Femur (tissue), 1 donor: Measurements from ENCODE around the gene COL12A1.

Experiments used
- DNase-seq: peaks from one replicate; pipeline ENCODE4 v3.0.0-alpha.2; 2017

Gene COL12A1

GRCh38 chr6:75176076-75176582, 29.7 kb downstream of the COL12A1 start:
- DNase-seq = no peak

- DNase-seq = no peak
These were observed 33.9 kb downstream of the COL12A1 start for GRCh38 chr6:75171986-75172385.

GRCh38 chr6:75171567-75171966, 34.3 kb downstream of the COL12A1 start:
- DNase-seq = peak; percentile 78

GRCh38 chr6:75170691-75171560, 34.9 kb downstream of the COL12A1 start:
- DNase-seq = no peak

- DNase-seq = no peak
These were observed 35.9 kb downstream of the COL12A1 start for GRCh38 chr6:75169689-75170586.

GRCh38 chr6:75167851-75168250, 38.0 kb downstream of the COL12A1 start:
- DNase-seq = no peak

DNA sequence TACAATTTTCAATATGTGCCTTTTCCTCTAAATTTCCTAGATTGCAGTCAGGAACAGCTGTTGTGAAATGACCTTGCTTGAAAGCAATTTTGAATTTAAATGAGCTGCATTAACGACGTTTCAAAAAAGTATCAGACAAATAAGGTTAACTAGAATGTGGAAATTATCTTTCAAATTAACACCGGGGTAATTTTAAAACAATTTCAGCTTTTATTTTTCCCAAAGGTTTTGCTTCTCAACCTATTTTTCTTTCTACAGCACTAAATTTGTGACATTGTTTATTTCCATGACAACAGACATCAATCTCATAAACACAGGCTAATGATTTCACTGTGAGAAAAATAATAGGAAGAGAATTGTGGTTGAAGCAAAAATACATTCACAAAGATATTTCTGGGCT, 38.5 kb downstream of the COL12A1 start:
- DNase-seq = no peak

DNA sequence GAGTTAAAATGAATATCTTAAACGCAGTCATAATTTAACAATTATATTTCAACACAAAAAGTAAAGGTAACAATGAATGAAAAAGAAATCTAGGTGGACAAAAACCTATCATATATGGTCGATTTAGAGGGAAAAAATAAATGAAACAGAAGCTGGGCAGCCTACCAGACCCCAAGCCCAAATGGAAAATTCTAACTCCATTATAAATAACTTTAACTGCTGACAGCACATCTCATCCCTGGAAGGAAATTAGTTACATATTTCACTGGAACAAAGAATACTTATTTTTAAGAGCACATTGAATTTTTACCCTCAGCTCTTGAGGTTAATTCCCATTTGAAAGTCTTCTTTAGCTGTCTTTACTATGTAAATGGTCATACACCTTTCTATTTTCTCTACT, 39.1 kb downstream of the COL12A1 start:
- peak; percentile 57 for DNase-seq

DNA sequence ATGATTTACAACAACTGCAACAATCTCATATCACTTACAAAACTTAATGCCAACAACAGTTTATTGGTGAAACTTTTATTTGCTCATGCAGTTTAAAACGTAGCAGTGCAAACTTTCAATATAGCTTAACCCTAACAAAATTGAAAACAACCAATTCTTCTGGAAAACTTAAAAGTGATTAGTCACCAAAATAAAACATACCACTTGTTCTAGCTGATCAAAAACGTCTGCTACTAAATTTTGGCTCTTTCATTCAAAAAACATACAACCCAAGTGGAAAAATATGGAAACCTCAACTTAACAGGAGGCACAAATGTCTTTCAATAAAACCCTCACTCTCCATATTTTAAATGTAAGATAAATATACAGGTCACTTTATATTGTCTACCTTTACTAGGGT, 39.6 kb downstream of the COL12A1 start:
- DNase-seq = no peak

DNA sequence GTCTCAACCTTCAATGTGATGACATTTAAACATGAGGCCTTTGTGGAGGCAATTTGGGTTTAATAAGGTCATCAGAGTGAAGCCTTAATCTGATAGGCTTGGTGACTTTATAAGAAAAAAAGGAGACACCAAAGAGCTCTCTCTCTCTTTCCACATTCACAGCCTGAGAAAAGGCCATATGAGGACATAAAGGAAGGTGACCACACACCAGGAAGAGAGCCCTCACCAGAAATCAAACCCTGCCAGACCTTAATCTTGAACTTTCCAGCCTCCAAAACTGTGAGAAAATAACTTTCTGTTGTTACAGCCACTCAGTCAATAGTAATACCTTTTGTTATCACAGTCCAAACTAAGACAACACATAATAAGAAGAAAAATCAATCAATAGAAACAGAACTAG, 47.7 kb downstream of the COL12A1 start:
- DNase-seq = no peak

DNA sequence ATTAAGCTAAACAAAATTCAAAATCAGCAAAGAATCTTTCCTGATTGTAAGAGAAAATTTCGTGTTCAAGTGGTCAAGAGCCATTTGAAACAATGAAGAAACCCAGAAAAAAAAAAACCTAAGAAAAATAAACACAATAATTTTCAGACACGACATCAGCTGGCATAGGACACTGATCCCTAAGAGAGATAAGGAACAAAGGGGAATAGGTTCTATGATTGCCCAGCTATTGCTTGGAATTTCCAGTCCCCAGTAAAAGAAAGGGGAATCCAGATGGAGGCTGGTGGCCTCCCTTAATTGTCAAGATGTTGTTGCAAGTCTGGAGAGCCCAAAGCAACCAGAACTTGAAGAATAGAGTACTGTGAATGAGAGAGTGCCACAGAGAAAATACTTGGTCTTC, 48.5 kb downstream of the COL12A1 start:
- DNase-seq = no peak

GRCh38 chr6:75156186-75156878, 49.5 kb downstream of the COL12A1 start:
- no peak for DNase-seq

DNA sequence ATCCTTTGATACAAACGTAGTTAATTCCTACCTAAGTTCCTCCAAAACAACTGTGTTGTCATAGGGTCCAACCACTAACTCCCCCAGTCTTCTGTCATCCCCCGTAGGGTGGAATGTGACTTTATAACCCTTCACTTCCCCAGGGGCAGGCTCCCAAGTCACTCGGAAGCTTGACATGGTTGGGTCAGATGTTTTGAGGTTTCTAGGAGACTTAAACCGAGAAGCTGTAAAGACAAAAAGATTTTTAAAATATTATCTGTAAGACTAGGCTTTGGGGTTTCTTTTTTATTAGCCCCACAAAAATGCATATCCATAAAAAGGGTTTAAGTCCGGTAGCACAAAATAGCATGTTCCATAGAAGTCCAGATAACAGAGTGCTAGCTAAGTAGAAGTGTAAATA, 50.2 kb downstream of the COL12A1 start:
- no peak for DNase-seq

GRCh38 chr6:75154973-75155372, 50.9 kb downstream of the COL12A1 start:
- no peak for DNase-seq

GRCh38 chr6:75150685-75151412, 55.0 kb downstream of the COL12A1 start:
- no peak for DNase-seq

DNA sequence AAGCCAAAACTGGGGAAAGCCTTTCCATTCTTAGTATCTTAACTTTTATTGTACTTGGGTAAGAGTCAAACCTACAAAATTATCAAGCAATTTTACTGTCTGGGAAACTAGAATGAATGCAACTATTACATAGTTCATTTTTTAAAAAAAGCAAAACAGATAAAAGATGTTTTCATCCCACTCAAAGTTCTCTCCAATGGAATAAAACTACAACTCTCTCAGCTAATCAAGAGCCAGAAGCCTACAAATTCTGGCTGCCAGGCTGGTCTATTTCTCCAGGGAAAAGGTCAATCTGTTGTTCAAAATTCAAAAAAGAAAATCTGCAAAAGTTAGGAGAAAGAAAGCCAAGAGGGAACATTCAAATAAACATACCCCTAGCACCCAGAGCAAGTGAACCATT, 56.2 kb downstream of the COL12A1 start:
- no peak for DNase-seq

DNA sequence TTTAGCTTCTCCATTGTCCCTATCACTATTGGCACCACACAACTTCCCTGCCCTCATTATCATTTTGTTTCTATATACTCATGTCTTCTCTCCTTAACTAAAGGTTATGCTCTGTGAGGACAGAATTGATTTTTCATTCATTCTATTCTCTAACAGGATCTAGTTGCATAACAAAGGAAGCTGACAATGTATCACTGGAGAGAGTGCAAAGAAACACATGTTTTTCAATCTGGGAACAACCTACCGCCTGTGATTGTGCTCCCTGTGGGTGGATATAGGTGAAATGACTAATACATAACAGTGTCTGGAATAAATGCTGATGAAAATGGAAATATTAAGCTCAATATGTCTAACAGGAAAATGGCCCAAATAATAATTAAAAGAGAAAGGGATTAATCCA, 56.6 kb downstream of the COL12A1 start:
- DNase-seq = no peak

GRCh38 chr6:75147512-75147911, 58.3 kb downstream of the COL12A1 start:
- no peak for DNase-seq

DNA sequence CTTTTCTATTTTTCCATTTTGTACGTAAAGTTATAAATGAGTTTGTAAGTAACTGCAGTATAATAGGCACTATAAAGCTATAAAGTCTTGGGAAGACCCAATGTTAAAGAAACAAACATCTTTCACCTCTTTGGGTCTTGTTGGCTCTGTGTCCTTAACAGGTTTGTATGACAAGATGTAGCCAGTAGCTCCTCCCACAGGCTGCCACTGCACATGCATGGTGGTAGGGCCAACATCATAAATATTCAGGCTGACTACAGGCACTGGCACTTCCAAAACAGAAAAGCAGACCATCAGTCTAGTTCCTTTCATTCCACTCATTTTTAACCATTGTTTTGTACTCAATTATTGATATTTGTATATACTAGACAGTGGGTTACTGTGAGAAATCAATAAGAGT, 59.9 kb downstream of the COL12A1 start:
- DNase-seq = no peak

DNA sequence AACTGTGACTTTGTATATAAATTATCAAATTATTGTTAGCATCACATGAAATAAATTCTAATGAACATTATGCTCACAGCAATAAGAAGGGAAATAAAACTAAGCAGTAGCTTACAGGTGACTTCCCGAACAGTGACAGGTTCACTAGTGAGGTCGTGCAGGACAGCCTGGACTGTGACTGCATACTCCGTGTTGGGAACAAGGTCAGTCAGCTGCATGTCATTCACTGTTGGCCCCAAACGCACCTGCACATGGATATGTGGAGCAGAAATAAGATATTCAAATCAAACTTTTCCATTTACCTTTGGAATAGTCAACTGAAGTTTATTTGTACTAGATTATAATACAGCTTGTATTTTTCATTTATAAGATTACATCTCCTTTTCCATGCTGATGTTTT, 60.6 kb downstream of the COL12A1 start:
- no peak for DNase-seq

DNA sequence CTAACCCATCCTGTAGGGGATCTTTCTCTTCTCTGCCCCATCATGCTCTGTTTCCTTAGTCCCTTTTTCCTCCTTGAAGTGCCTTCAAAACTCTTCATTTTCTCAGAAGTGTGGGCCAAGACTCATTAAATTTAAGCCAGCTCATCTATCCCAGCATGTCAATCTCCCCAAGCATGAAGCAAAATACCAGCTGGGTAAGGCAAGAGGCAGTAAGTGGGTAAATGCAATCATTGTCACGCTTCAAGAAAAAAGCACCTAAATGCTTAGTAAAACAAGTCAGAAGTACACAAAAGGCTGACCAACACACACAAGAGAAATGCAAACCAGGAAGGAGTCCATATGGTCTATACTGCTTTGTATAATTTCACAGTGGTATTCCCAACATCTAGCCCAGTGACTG, 61.5 kb downstream of the COL12A1 start:
- no peak for DNase-seq

DNA sequence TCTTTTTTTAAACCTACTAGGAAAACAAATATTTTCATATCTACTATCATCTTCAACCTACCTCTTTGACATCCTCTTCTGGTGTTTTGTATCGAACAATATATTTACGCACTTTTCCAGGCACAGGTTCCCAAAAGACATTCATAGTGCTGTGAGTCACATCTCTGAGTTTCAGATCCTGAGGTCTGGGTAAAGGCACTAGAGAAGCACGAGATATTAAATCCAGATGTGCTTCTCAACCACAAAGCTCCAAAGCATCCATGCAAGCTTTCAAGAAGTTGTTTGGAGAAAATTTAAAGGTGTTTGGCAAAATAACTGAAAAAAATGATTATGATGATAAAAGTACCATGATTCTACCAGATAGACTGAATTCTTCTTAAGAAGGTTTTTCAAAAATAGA, 62.7 kb downstream of the COL12A1 start:
- no peak for DNase-seq
